ENCODE data around the gene TTC29.
"Not testable (repeated sequence)": the region's sequence is repeated elsewhere in the genome, so short reads cannot be mapped to it uniquely, and the experiment has no call there.

The TTC29 gene

DNA sequence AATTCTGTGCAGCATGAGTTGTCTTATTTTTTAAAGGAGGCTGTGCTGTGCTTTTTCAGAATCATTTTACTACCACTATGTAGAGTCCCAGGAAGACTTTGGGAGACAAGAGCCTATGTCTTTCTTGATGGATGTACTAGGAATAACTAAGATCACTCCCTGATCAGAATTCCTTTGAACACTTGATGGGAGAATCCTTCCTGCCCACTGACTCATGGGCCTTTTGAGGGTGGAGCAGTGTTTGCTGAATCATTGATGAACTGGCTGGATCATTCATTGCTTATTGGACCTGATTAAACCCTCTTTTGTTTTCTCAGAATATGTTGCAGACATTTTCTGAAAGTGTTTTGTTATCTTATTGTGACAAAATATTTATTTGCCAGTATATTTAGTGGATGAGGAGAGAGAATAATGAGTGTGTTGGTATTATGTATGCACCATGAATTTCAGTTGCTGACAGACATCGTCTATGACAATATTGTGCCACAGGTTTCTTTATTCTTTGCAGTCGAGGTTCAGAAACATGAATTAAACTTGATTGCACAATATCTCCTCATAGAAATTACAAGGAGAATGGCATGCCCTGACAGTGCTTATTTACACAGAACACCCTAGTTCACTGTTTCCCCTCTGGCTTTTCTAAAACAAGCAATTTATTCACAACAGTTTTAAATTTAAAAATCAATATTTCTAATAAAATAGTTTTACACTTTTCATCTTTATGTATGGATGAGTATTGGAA lies 270.7 kb downstream of the TTC29 start:
- no peak for DNase-seq

DNA sequence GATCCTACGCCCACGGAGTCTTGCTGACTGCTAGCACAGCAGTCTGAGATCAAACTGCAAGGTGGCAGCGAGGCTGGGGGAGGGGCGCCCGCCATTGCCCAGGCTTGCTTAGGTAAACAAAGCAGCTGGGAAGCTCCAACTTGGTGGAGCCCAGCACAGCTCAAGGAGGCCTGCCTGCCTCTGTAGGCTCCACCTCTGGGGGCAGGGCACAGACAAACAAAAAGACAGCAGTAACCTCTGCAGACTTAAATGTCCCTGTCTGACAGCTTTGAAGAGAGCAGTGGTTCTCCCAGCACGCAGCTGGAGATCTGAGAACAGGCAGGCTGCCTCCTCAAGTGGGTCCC lies 281.7 kb downstream of the TTC29 start:
- not testable (repeated sequence) for DNase-seq

DNA sequence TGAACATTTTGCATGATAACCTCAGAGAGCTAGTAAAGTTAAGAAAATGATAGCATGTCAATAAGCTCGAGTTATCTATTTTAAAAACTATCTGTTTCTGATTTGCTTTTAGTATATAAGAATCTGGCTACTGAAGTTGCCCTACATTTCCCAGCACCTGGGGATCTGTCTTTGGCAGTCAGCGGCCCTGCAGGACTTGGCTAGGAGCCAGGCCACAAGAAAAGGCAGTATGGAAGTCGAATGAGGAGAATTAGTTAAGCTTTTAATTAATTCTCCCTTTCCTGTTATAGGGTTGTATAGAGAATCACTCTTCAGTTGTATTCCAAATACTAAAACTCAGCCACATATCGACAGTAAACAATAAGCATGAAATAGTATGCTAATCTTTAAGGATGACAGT lies 284.3 kb downstream of the TTC29 start:
- DNase-seq, result no peak

All from stimulated activated CD4-positive, alpha-beta T cell treated with anti-CD3 and anti-CD28 coated beads, Interleukin-4, amount 100 ng/mL, for 24 hours (primary cell).